NCI-H128 (cell line): Measurements from ENCODE around the gene CLDN4.
"Not testable (repeated sequence)": the region's sequence is repeated elsewhere in the genome, so short reads cannot be mapped to it uniquely, and the experiment has no call there.

Experiments
- DNase-seq: peaks from one replicate; lab custom pipeline; 2025; ENCODE audit not compliant: unreplicated experiment; lab: John Stamatoyannopoulos, UW

The CLDN4 gene, protein sequence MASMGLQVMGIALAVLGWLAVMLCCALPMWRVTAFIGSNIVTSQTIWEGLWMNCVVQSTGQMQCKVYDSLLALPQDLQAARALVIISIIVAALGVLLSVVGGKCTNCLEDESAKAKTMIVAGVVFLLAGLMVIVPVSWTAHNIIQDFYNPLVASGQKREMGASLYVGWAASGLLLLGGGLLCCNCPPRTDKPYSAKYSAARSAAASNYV

DNA sequence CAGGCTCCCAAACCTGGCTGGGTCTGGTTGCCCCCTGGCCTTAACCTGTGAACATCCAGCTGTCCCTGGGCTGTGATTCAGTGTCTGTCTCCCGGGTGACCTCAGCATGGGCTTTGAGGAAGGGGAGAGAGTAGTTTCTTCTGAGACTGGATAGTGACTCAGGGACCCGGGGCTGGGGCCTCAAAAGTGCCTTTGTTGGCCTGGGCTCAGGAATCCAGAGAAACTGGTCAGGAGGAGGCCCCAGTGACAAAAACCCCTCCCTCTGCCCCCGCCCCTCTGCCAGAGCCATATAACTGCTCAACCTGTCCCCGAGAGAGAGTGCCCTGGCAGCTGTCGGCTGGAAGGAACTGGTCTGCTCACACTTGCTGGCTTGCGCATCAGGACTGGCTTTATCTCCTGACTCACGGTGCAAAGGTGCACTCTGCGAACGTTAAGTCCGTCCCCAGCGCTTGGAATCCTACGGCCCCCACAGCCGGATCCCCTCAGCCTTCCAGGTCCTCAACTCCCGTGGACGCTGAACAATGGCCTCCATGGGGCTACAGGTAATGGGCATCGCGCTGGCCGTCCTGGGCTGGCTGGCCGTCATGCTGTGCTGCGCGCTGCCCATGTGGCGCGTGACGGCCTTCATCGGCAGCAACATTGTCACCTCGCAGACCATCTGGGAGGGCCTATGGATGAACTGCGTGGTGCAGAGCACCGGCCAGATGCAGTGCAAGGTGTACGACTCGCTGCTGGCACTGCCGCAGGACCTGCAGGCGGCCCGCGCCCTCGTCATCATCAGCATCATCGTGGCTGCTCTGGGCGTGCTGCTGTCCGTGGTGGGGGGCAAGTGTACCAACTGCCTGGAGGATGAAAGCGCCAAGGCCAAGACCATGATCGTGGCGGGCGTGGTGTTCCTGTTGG, at the start of gene CLDN4:
TSS of gene CLDN4 (plus strand) at position 316 of the 903 bp plus-strand sequence. CDS start at position 522, 206 bp downstream.
- peak; percentile 41 for DNase-seq

GRCh38 chr7:73786588-73786987, 44.2 kb upstream of the CLDN4 start:
- DNase-seq, result no peak

- DNase-seq, result not testable (repeated sequence)
Observed at GRCh38 chr7:73787786-73788048, 43.1 kb upstream of the CLDN4 start.

DNA sequence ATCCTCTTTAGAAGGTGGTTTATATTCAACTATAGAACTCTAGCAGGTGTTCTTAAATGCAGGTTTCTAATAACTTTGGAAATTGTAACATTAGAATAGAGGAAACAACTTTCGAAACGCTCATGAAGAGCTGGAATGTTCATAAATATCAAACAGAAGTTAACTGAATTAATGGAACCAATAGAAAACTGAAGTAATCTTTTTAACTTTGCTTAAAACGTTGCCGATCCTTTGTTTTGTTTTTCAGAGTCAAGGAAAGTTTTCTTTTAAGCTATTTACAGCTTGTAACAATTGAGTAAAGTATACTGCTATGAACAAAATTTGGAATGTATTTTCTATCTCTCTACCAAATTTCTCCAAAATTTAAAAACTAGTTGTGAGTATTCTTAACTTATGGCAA, 41.7 kb upstream of the CLDN4 start:
- DNase-seq, result no peak

DNA sequence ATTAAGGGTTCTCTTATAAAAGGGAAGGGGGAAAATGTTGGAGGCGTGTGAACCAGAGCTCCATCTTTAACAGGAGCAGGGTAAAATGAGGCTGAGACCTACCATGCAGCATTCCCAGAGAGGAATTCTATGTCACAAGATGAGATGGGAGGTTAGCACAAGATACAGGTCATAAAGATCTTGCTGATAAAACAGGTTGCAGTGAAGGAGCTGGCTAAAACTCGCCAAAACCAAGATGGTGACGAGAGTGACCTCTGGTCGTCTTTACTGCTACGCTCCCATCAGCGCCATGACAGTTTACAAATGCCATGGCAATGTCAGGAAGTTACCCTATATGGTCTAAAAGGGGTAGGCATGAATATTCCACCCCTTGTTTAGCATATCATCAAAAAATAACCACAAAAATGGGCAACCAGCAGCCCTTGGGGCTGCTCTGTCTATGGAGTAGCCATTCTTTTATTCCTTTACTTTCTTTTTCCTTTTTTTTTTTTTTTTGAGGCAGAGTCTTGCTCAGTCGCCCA, 39.6 kb upstream of the CLDN4 start:
- DNase-seq, result not testable (repeated sequence)

DNA sequence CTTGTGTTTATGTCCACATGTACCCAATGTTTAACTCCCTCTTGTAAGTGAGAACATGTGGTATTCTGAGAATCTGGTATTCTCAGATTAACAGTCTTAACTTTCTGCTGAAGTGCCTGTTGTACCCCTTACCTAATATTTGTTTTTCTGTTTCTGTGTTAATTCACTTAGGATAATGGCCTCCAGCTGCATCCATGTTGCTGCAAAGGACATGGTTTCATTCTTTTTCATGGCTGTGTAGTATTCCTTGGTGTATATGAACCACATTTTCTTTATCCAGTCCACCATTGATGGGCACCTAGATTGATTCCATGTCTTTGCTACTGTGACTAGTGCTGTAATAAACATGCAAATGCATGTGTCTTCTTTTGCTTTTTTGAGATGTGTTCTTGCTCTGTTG, 35.6 kb upstream of the CLDN4 start:
- DNase-seq, result not testable (repeated sequence)

- DNase-seq, result not testable (repeated sequence)
Observed at GRCh38 chr7:73796656-73797055, 34.1 kb upstream of the CLDN4 start.

- not testable (repeated sequence) for DNase-seq
Observed at GRCh38 chr7:73797176-73797575, 33.6 kb upstream of the CLDN4 start.

DNA sequence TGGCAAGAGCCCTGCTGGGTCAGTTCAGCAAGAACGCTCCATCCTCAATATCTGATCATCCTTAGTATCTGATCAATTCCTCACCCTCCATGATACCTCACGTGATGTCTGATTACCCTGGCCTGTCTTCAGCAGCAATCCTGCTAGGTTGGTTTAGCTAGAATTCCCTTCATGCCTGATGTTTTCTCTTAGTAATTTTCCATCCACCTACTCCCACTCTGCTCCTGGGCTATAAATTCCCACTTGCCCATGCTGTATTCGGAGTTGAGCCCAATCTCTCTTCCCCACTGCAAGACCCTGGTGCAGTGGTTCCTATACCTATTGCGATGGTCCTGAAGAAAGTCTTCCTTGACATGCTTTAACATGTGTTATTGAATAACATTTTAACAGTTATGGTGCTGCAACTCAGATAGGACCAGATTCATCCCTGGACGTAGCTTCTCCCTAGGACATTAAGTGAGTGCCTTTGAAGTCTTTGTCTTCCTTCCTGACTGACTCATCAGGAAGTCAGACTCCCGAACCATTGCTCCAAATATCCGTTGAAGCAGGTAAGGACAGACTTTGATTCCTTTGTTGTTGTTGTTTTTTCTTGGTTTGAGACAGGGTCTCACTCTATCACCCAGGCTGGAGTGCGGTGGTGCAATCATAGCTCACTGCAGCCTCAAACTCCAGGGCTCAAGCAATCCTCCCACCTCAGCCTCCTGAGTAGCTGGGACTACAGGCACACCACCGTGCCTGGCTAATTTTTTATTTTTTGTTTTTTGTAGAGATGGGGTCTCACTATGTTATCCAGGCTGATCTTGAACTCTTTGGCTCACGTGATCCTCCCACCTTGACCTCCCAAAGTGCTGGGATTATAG, 31.3 kb upstream of the CLDN4 start:
- DNase-seq, result no peak

GRCh38 chr7:73801577-73801976, 29.2 kb upstream of the CLDN4 start:
- DNase-seq, result no peak

DNA sequence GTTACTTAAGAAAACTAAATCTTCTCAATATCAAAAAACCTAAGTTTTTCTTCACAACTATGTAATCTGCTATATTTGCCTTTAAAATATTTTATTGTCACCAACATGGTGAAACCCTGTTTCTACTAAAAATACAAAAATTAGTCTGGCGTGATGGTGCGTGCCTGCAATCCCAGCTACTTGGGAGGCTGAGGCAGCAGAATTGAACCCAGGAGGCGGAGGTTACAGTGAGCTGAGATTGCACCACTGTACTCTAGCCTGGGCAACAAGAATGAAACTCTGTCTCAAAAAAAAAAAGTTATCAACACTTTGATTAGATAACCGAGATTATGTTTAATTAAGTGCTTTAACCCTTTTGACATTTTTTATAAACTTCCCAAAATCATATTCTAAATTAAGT, 28.3 kb upstream of the CLDN4 start:
- no peak for DNase-seq

- no peak for DNase-seq
Observed at GRCh38 chr7:73809467-73809951, 21.3 kb upstream of the CLDN4 start.

DNA sequence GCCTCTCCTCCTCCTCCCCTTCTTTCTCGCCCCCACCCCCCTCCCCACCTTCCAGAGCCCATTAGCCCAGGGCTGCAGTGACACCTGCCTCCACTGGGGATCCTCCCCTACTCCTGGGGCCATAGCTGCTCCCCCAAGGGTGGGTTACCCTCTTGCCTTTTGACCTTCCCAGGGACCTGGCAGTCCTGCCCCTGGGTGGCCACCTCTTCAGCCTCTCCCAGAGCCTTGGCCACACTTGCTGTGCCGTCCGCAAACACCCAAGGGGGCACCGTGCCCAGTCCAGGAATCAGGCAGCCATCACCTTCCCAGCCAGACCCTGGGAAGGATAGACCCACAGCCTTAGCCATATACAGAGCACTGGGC, 19.8 kb upstream of the CLDN4 start:
- no peak for DNase-seq

- DNase-seq, result no peak
Observed at GRCh38 chr7:73811760-73812168, 19.0 kb upstream of the CLDN4 start.

DNA sequence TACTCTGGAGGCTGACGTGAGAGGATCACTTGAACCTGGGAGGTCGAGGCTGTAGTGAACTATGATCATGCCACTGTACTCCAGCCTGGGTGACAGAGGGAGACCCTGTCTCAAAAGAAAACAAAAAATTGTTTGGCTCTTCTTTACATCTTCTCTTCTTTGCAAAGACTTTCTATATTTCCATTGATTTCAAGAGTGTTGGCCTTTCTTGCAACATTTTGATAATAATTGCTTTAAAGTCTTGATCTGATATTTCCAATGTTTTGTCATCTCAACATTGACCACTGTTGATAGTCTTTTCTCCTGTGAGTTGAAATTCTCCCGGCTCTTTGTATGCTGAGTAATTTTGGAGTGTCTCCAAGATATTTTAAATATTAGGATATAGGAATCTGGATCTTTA, 17.8 kb upstream of the CLDN4 start:
- DNase-seq, result no peak

DNA sequence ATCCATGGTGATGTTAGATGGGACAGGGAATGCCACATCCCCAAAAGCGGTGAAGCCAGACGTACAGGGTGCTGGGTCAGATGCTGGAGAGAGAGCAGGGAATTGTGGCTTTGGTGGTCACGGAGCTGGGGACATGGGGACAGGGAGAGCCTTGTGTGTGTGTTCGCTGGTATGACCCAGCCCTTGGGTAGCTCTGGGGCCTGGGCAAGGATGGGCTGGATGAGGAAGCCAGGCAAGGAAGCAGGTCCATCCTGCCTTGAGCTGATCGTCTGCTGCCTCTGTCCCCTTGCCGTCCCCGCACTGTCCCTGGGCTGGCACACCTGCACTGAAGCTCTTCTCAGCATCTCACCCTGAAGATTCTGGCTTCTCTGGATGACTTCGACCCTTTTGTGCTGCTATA, 15.4 kb upstream of the CLDN4 start:
- no peak for DNase-seq

DNA sequence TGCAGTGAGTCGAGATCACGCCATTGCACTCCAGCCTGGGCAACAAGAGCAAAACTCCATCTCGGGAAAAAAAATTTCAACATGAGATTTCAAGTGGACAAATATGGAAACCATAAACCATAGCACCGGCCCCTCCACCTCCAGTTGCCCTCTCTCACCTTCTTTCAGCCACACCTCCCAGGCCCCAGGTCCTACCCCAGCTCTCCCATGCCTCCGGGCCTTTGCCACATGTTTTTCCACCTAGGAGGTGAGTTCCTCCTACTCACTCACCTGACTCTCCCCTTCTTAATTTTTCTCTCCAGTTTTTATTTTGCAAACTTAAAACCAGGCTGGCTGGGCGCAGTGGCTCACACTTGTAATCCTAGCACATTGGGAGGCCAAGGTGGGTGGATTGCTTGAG, 13.7 kb upstream of the CLDN4 start:
- DNase-seq, result no peak

GRCh38 chr7:73820013-73820412, 10.8 kb upstream of the CLDN4 start:
- DNase-seq, result no peak

GRCh38 chr7:73821597-73822285, 9.1 kb upstream of the CLDN4 start:
- not testable (repeated sequence) for DNase-seq

DNA sequence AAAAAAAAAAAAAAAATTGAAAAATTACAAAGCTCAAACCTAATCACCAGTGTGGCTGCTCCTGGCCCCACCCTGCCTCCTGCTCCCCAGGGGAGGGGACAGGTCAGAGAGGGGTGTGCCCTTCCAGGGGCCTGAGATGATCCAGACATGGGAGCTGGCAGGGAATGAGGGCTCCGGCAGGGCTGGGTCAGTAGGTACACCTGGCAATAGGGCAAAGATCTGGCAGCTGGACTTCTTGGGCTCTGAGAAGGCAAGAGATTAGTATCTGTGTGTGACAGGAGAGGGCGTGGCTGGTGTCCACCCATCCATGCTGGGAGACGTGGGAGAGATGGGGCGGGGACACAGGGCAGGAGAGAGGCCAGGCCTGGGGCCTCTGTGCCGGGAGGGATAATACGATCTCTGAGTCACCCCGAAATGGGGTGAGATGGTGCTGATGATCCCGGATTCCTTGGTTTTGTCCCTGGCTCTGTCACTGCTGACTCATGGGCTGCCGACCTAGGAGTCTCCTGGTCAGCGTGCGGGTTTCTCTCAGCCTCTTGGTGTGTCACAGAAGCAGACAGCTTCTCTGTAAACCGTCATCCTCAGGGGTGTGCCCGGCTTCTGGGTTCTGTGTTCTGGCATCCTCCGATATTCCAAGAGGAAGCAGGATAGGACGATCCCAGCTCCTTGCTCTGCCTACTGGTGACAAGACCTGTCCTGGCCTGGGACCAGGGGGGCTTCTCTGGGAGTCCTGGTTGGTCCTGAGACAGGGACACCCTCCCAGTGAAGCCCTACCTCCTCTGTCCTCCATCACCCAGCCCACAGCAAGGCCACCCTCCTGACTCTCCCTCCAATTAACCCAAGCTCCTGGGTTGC, 8.2 kb upstream of the CLDN4 start:
- DNase-seq, result no peak
